Naive thymus-derived CD4-positive, alpha-beta T cell (primary cell): ENCODE results near the gene KDM6A. TPM values are rescaled to one million over a fixed set of nuclear protein-coding genes. Genes with fewer than 3 reads are reported as not detected.
"Not testable (repeated sequence)": the region's sequence is repeated elsewhere in the genome, so short reads cannot be mapped to it uniquely, and the experiment has no call there.

Source experiments
- ATAC-seq: fragments of 150-1000 bp; cut with Tn5 transposase; 2 replicates; pipeline ENCODE4 v1.10.0; 2021; ENCODE audit warnings: mild to moderate bottlenecking, moderate library complexity
- CTCF ChIA-PET: fragments of 350-600 bp; sonication (Branson Sonifier 250); formaldehyde crosslinking; loops from one replicate; lab custom pipeline; 2021; ENCODE audit warnings: antibody characterized with exemption; lab: Charles Lee
- POLR2A ChIA-PET: fragments of 350-600 bp; sonication (Branson Sonifier 250); formaldehyde crosslinking; loops from one replicate; lab custom pipeline; 2021; ENCODE audit warnings: antibody characterized with exemption, inconsistent platforms; lab: Charles Lee
- DNase-seq, 9 donors: peaks; one replicate each; pipeline versions ENCODE4 v3.0.0 to v3.0.0-alpha.2; 2020 to 2022; ENCODE audit warnings: mixed read lengths in 1 of 9
- H3K27ac ChIP-seq: one replicate; pipeline ENCODE4 v1.7.0; 2013; ENCODE audit warnings: mild to moderate bottlenecking, low read depth, low read length, moderate library complexity
- H3K27me3 ChIP-seq, 2 donors: one replicate each; pipeline ENCODE4 v1.7.0; 2013; ENCODE audit warnings: low read length in 2 of 2, mild to moderate bottlenecking in 2 of 2, moderate library complexity in 2 of 2; ENCODE audit not compliant: control insufficient read depth in 2 of 2, insufficient read depth in 2 of 2
- H3K36me3 ChIP-seq, 3 experiments: 1 replicate in 2 of 3; 2 replicates in 1 of 3; pipeline ENCODE4 v1.7.0; 2013; ENCODE audit warnings: low read length in 3 of 3, mild to moderate bottlenecking in 3 of 3, moderate library complexity in 1 of 3; ENCODE audit not compliant: insufficient read depth in 3 of 3, control insufficient read depth in 2 of 3
- H3K4me1 ChIP-seq, 2 donors: one replicate each; pipeline ENCODE4 v1.7.0; 2013; ENCODE audit warnings: low read length in 2 of 2, mild to moderate bottlenecking in 2 of 2, moderate library complexity in 1 of 2; ENCODE audit not compliant: control insufficient read depth in 2 of 2, insufficient read depth in 2 of 2
- H3K4me3 ChIP-seq: 2 replicates; pipeline ENCODE4 v1.7.0; 2013; ENCODE audit warnings: mild to moderate bottlenecking, low read length
- H3K9me3 ChIP-seq, 3 experiments: 1 replicate in 2 of 3; 2 replicates in 1 of 3; pipeline ENCODE4 v1.7.0; 2013; ENCODE audit warnings: low read length in 3 of 3; ENCODE audit not compliant: control insufficient read depth in 2 of 3
- H3K27ac Mint-ChIP-seq, 9 donors: one replicate each; pipeline ENCODE4 v1.8.0; 2020 to 2022; ENCODE audit warnings: mixed read lengths in 9 of 9, mild to moderate bottlenecking in 8 of 9, moderate library complexity in 5 of 9, inconsistent platforms in 2 of 9
- H3K27me3 Mint-ChIP-seq, 5 donors: one replicate each; pipeline ENCODE4 v1.8.0; 2021 to 2022; ENCODE audit warnings: mixed read lengths in 5 of 5, mild to moderate bottlenecking in 1 of 5
- H3K36me3 Mint-ChIP-seq, 5 donors: one replicate each; pipeline ENCODE4 v1.8.0; 2020 to 2022; ENCODE audit warnings: mixed read lengths in 5 of 5, mild to moderate bottlenecking in 3 of 5, inconsistent platforms in 1 of 5
- H3K4me1 Mint-ChIP-seq, 7 donors: one replicate each; pipeline ENCODE4 v1.8.0; 2020 to 2022; ENCODE audit warnings: mixed read lengths in 7 of 7, mild to moderate bottlenecking in 3 of 7, inconsistent platforms in 1 of 7
- H3K4me3 Mint-ChIP-seq, 10 donors: one replicate each; pipeline ENCODE4 v1.8.0; 2020 to 2022; ENCODE audit warnings: mild to moderate bottlenecking in 10 of 10, mixed read lengths in 10 of 10, moderate library complexity in 6 of 10, inconsistent platforms in 2 of 10
- H3K9me3 Mint-ChIP-seq, 11 donors: one replicate each; pipeline ENCODE4 v1.8.0; 2020 to 2022; ENCODE audit warnings: mixed read lengths in 11 of 11, mild to moderate bottlenecking in 4 of 11, inconsistent platforms in 1 of 11, moderate library complexity in 1 of 11
- intact Hi-C, 2 donors: fragments of 100-400 bp; cut with micrococcal nuclease; formaldehyde crosslinking; loops; one replicate each; pipeline ENCODE4 v1.15.1; 2023
- polyA plus RNA-seq, 2 donors: library from polyadenylated mRNA; unstranded; fragments of 300-500 nt; fragmentation: Illumina TruSeq; gene quantifications; one replicate each; pipeline ENCODE4 v1.2.3, GENCODE V29; 2021
- total RNA-seq, 6 experiments: library from RNA in 5 of 6; stranded (reverse) in 5 of 6; gene quantifications; 1 replicate in 5 of 6; 2 replicates in 1 of 6; pipeline ENCODE4 v1.2.3 and lab custom pipeline; 2021 to 2026

KDM6A gene
- total and polyA plus RNA-seq, 7 experiments from 2014 or later: 17.9 to 55.6 (median 46.9) TPM

DNA sequence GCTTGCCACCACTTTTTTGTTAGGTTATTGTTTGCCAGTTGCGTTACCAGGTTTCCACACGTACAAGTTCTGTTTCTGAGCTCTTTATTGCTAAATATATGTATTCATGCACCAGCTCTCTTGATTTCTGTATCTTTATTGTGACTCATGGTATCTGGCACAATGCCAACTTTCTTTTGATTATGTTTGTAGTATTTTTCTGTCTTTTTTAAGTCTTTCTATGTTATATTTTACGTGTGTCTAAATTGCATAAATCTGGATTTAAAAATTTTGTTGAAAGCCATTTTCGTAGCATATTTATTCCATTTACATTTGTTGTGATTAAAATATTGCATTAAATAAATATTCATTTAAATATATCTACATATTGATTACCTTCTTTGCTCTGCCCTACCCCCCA lies 73.8 kb downstream of the KDM6A start:
- H3K36me3 ChIP-seq: no peaks in the 10 kb centered on the region
- H3K4me3 ChIP-seq: no peak overlapping the region
- Mint-ChIP-seq H3K9me3 (peaks cover 0 to 44% (median 9%) of the 10 kb centered on the region in 11 donors), H3K36me3 (peaks cover 0 to 40% (median 21%) of the 10 kb centered on the region in 5 donors), H3K4me1 (peaks cover 14 to 72% (median 36%) of the 10 kb centered on the region in 7 donors), H3K27ac (no peak overlapping the region), H3K4me3 (peak overlapping the region in 2 of 10 donors; percentile 21 to 32), H3K27me3 (no peaks in the 10 kb centered on the region)
- DNase-seq (no peak), ATAC-seq (no peak)
- no peaks in the 10 kb centered on the region for H3K27me3 ChIP-seq
- H3K4me1 ChIP-seq: no peaks in the 10 kb centered on the region
- ChIA-PET POLR2A (no interaction called here), CTCF (no interaction called here)
- H3K9me3 ChIP-seq: peaks cover 0 to 11% (median 0%) of the 10 kb centered on the region in 3 experiments
- no peak overlapping the region for H3K27ac ChIP-seq
- intact Hi-C loops: no loop called here

DNA sequence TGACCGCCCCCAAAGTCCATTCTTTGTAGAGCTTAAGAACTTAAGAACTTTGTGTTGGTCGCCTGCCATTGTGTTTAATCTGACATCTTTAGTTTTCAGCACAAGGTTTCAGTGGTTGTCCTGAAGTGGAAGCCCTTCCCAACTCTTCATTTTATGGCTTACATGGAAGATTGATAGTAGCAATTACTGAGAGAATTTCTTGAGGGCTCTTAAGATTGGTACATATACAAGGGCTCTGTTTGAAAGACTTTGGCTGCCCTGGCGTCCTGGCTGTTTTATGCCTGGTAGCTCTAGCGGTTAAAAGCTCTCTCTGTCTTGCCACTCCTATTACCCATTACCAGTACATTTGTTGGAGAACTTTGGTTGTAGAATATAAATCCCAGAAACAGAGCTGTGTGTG lies 75.0 kb downstream of the KDM6A start:
- ChIA-PET CTCF (no interaction called here), POLR2A (interaction anchor here (1.0 kb wide), 1 partner anchor 8 kb away, joined by 3 read pairs; no protein-coding TSS in a partner anchor)
- intact Hi-C loops: no loop called here
- H3K4me3 ChIP-seq: no peak overlapping the region
- no peaks in the 10 kb centered on the region for H3K4me1 ChIP-seq
- H3K4me1 Mint-ChIP-seq: peaks cover 17 to 73% (median 34%) of the 10 kb centered on the region in 7 donors
- H3K9me3 ChIP-seq: peaks cover 0 to 11% (median 0%) of the 10 kb centered on the region in 3 experiments
- H3K27ac Mint-ChIP-seq: peak overlapping the region in 2 of 9 donors; percentile 0 to 12
- DNase-seq (no peak), ATAC-seq (no peak)
- H3K36me3 Mint-ChIP-seq: peaks cover 0 to 35% (median 18%) of the 10 kb centered on the region in 5 donors
- no peaks in the 10 kb centered on the region for H3K36me3 ChIP-seq
- H3K4me3 Mint-ChIP-seq: peak overlapping the region in 7 of 10 donors; percentile 6 to 58 (median 22)
- peaks cover 0 to 34% (median 9%) of the 10 kb centered on the region in 11 donors for H3K9me3 Mint-ChIP-seq
- H3K27me3 Mint-ChIP-seq: no peaks in the 10 kb centered on the region
- H3K27me3 ChIP-seq: no peaks in the 10 kb centered on the region
- H3K27ac ChIP-seq: no peak overlapping the region

DNA sequence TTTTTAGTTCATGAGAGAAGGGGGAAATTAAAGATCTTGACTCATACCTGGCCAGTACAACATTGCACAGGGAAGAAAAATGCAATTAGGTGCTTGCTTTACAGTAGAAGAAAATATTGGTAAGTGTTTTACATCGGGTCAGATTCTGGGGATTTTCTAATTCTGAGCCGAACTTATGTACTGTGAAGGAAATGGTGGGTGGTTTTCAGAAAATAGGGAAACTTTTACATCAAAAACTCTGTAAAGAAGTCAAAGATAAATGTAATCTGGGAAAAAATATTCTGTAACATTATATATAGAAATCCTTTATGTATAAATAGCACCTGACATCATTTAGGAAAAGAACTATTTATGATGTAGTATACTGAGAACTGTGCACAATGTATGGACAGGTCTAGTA lies 75.4 kb downstream of the KDM6A start:
- no peak overlapping the region for H3K4me3 ChIP-seq
- Mint-ChIP-seq H3K36me3 (peaks cover 0 to 33% (median 18%) of the 10 kb centered on the region in 5 donors), H3K4me1 (peaks cover 17 to 77% (median 38%) of the 10 kb centered on the region in 7 donors), H3K27ac (peak overlapping the region in 1 of 9 donors; percentile 0), H3K4me3 (peak overlapping the region in 7 of 10 donors; percentile 6 to 58 (median 22)), H3K27me3 (no peaks in the 10 kb centered on the region), H3K9me3 (peaks cover 0 to 33% (median 9%) of the 10 kb centered on the region in 11 donors)
- no peaks in the 10 kb centered on the region for H3K27me3 ChIP-seq
- POLR2A ChIA-PET: interaction anchor here (1.0 kb wide), 1 partner anchor 8 kb away, joined by 3 read pairs; no protein-coding TSS in a partner anchor
- H3K27ac ChIP-seq: no peak overlapping the region
- H3K9me3 ChIP-seq: peaks cover 0 to 11% (median 0%) of the 10 kb centered on the region in 3 experiments
- intact Hi-C loops: no loop called here
- CTCF ChIA-PET: no interaction called here
- H3K4me1 ChIP-seq: no peaks in the 10 kb centered on the region
- H3K36me3 ChIP-seq: no peaks in the 10 kb centered on the region
- no peak for ATAC-seq
- DNase-seq: no peak

DNA sequence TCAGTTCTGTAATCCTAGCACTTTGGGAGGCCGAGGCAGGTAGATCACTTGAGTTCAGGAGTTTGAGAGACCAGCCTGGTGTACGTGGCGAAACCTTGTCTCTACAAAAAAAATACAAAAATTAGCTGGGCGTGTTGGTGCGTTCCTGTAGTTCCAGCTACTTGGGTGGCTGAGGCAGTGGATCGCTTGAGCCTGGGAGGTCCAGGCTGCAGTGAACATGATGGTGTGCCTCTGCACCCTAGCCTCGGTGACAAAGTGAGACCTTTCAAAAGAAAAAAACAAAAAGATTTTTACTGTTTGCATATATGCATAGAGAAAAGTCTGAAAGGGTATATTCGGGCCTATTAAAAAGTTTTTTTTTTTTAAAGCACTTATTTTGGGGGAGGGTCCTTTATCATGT lies 76.1 kb downstream of the KDM6A start:
- ATAC-seq (no peak), DNase-seq (no peak)
- H3K4me1 ChIP-seq: no peaks in the 10 kb centered on the region
- Mint-ChIP-seq H3K9me3 (peaks cover 0 to 25% (median 9%) of the 10 kb centered on the region in 11 donors), H3K27me3 (no peaks in the 10 kb centered on the region), H3K4me3 (peak overlapping the region in 1 of 10 donors; percentile 25), H3K4me1 (peaks cover 17 to 85% (median 44%) of the 10 kb centered on the region in 7 donors), H3K36me3 (peaks cover 0 to 30% (median 13%) of the 10 kb centered on the region in 5 donors), H3K27ac (no peak overlapping the region)
- POLR2A ChIA-PET: no interaction called here
- CTCF ChIA-PET: no interaction called here
- intact Hi-C loops: no loop called here
- H3K4me3 ChIP-seq: no peak overlapping the region
- H3K27ac ChIP-seq: no peak overlapping the region
- peaks cover 0 to 9% (median 0%) of the 10 kb centered on the region in 3 experiments for H3K9me3 ChIP-seq
- H3K27me3 ChIP-seq: no peaks in the 10 kb centered on the region
- H3K36me3 ChIP-seq: no peaks in the 10 kb centered on the region

DNA sequence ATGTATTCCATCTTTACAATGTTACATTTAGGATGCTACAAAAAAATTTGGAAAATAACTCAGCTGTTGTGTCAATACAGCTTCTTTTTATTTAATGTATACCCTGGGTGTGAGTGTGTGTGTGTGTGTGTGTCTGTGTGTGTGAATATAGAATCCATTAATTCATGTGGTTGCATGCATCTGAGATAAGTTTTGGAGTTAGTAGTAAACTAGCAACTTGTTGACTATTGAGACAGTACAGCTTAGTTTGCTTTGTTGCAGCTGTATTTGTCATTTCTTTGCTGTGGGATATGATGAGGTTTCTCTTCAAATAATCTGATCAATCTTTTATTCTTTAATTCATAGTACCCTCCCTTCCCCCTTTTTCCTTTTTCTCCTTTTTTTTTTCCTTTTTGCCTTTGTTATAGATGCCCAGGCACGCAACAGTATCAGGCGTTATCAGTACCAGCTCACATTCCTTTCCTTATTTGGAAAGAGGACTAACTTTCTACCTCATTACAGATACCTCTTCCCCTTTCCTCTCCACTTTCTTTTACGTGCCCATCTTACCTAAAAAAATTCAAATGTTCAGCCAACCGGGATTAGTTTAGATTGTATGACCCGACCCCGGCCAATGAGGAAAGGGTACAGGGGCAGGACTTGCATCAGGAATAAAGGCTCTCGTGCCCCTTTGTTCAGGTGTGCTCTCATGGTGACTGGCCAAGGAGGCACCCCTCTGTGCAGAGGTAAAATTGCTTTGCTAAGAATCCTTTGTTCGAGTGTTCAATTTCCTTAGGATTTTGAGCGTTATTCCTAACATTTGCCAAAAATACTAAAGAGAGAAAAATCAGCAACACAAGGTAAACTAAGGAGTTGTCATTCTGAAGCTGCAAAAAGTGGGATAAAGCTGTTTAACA lies 77.7 kb downstream of the KDM6A start:
- not testable (repeated sequence) for ATAC-seq
- H3K27ac Mint-ChIP-seq: peak overlapping the region in 3 of 9 donors; percentile 13 to 28 (median 22)
- H3K4me3 Mint-ChIP-seq: peak overlapping the region in 9 of 10 donors; percentile 15 to 54 (median 48)

DNA sequence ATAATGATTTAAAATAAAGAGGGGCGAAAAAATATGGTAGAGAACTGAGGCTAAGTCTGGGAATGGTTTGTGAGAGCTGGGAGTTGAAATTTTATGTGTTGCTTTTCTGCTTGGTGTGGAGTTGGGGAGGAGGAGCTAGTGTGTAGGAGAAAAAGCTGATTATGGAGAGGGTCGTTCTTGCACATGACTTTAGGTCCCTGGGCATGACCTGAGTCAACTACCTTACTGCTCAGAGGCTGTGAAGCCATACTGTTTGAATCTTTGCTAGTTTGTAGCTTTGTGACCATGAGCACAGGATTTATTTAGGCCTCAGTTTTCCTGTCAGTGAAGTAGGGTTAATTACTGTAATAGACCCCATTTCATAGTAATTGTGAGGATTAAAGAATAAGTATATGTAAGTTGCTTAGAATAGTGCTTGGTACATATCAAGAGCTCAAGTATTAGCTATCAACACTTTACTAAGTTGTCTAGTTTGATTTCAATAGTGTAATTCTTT lies 78.6 kb downstream of the KDM6A start:
- CTCF ChIA-PET: no interaction called here
- DNase-seq (no peak), ATAC-seq (no peak)
- no peaks in the 10 kb centered on the region for H3K4me1 ChIP-seq
- H3K36me3 Mint-ChIP-seq: peaks cover 0 to 13% (median 4%) of the 10 kb centered on the region in 5 donors
- no peak overlapping the region for H3K4me3 ChIP-seq
- peak overlapping the region in 2 of 9 donors; percentile 2 to 28 for H3K27ac Mint-ChIP-seq
- peak overlapping the region in 7 of 10 donors; percentile 1 to 64 (median 37) for H3K4me3 Mint-ChIP-seq
- H3K27me3 ChIP-seq: no peaks in the 10 kb centered on the region
- intact Hi-C loops: no loop called here
- peaks cover 0 to 2% (median 0%) of the 10 kb centered on the region in 11 donors for H3K9me3 Mint-ChIP-seq
- peaks cover 23 to 92% (median 63%) of the 10 kb centered on the region in 7 donors for H3K4me1 Mint-ChIP-seq
- no peak overlapping the region for H3K27ac ChIP-seq
- no peaks in the 10 kb centered on the region for H3K36me3 ChIP-seq
- POLR2A ChIA-PET: no interaction called here
- no peaks in the 10 kb centered on the region for H3K27me3 Mint-ChIP-seq
- H3K9me3 ChIP-seq: no peaks in the 10 kb centered on the region

More for the DNA sequence above, 77.7 kb downstream of the KDM6A start:
- H3K4me3 ChIP-seq, DNase-seq, H3K27ac ChIP-seq, H3K27me3 ChIP-seq, H3K4me1 ChIP-seq, H3K9me3 Mint-ChIP-seq, H3K36me3 ChIP-seq, CTCF ChIA-PET, H3K27me3 Mint-ChIP-seq, H3K9me3 ChIP-seq, intact Hi-C loops: not testable (repeated sequence)
- POLR2A ChIA-PET: interaction anchor here (0.6 kb wide), 1 partner anchor 13 kb away, joined by 3 read pairs; no protein-coding TSS in a partner anchor
- Mint-ChIP-seq H3K4me1 (peaks cover 23 to 88% (median 56%) of the 10 kb centered on the region in 7 donors), H3K36me3 (peaks cover 0 to 15% (median 4%) of the 10 kb centered on the region in 5 donors)
